K562 (cell line): ENCODE results near the gene SNAPC5. TPM values are rescaled to one million over a fixed set of nuclear protein-coding genes. Genes with fewer than 3 reads are reported as not detected.
A peak's percentile ranks its signal among the peaks of the same experiment; 100 is the strongest.

ENCODE experiments used
- TRIM28 ChIP-seq: fragments of 450-650 bp; IDR thresholded peaks from 2 replicates; pipeline ENCODE4 v1.6.1; 2017
- polyA plus RNA-seq, 8 experiments: library from polyadenylated mRNA; depleted of rRNA in 4 of 8; stranded (reverse) in 5 of 8; unstranded in 3 of 8; fragments of >200 nt; fragmentation: Nextera tagmentation in 2 of 8; fragmentation: Illumina TruSeq in 1 of 8; extraction: Ambion mirVana in 2 of 8; extraction: Trizol in 1 of 8; gene quantifications; 2 replicates each; pipeline versions ENCODE4 v1.2.1 to v1.2.3, GENCODE V29; 2011 to 2014; ENCODE audit warnings: inconsistent platforms in 1 of 8, missing spikeins in 1 of 8
- total RNA-seq, 7 experiments: library from RNA; depleted of rRNA in 6 of 7; stranded (reverse); fragments of >200 nt in 6 of 7; fragmentation: Illumina TruSeq in 2 of 7; extraction: Trizol in 2 of 7; gene quantifications; 2 replicates each; pipeline versions ENCODE4 v1.2.1 to v1.2.3, GENCODE V29; 2011 to 2021; ENCODE audit warnings: low replicate concordance in 1 of 7
- TF ChIP-seq, protein P1 (sequence below): fragments of 200-600 bp; sonication (generic); IDR thresholded peaks from one replicate; pipeline ENCODE4 v1.6.1; 2012; ENCODE audit warnings: mild to moderate bottlenecking, low read depth, low read length, inconsistent platforms
- TF ChIP-seq, protein P2 (sequence below), 2 experiments: fragments of 450-650 bp in 1 of 2; sonication (generic) in 1 of 2; formaldehyde crosslinking in 1 of 2; IDR thresholded peaks; 2 replicates each; pipeline versions ENCODE4 v1.7.1 to v1.9.0; 2016 to 2022; ENCODE audit warnings: inconsistent platforms in 1 of 2, mild to moderate bottlenecking in 1 of 2, missing genetic modification reagents in 1 of 2

SNAPC5 gene
- total and polyA plus RNA-seq, 9 of the 15 experiments (the other 6 are each of a cell fraction or from before 2014, with no cell fraction given), result 52.8 to 155 (median 96.5) TPM

DNA sequence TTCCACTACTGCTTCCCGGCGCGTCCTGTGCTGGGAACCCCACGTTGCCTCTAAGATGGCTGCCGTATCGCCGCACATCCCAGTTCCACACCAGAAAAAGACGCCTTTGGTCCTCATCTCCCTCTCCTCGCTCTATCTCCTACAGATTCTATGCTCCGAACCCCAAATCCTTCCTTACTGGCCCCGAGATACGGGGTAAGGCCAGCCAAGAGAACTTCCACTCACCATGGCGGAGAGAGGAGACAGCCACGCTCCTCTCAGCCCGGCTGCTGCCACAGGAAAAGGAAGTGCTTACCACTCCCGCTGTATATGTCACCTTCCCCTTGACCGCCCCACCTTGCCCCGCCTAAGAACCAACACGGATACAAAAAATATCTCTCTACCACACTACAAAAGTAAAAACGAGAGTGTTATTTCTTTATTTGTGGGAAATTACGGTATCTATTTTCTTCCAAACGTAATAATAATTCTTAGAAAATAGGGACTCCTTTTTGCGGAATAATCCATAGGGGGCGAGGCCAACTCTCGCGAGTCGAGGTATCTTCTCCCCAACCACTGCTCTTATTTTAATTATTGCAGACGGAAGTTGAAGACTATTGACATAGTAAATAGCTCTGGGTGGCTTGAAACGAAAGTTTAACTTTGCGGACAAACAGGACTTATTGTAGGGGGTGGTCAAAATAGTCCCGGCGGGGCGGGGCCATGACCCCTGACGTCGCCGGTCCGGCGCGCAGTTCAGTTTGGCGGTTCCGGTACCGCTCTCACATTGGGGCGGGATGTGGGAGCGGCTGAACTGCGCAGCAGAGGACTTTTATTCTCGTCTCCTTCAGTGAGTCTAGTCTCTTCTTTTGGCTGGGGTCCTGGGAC is 7.2 kb upstream of the SNAPC5 start, which contains the start of the genes RPL4 and ZWILCH (continued):
- TF ChIP-seq, protein P1, sequence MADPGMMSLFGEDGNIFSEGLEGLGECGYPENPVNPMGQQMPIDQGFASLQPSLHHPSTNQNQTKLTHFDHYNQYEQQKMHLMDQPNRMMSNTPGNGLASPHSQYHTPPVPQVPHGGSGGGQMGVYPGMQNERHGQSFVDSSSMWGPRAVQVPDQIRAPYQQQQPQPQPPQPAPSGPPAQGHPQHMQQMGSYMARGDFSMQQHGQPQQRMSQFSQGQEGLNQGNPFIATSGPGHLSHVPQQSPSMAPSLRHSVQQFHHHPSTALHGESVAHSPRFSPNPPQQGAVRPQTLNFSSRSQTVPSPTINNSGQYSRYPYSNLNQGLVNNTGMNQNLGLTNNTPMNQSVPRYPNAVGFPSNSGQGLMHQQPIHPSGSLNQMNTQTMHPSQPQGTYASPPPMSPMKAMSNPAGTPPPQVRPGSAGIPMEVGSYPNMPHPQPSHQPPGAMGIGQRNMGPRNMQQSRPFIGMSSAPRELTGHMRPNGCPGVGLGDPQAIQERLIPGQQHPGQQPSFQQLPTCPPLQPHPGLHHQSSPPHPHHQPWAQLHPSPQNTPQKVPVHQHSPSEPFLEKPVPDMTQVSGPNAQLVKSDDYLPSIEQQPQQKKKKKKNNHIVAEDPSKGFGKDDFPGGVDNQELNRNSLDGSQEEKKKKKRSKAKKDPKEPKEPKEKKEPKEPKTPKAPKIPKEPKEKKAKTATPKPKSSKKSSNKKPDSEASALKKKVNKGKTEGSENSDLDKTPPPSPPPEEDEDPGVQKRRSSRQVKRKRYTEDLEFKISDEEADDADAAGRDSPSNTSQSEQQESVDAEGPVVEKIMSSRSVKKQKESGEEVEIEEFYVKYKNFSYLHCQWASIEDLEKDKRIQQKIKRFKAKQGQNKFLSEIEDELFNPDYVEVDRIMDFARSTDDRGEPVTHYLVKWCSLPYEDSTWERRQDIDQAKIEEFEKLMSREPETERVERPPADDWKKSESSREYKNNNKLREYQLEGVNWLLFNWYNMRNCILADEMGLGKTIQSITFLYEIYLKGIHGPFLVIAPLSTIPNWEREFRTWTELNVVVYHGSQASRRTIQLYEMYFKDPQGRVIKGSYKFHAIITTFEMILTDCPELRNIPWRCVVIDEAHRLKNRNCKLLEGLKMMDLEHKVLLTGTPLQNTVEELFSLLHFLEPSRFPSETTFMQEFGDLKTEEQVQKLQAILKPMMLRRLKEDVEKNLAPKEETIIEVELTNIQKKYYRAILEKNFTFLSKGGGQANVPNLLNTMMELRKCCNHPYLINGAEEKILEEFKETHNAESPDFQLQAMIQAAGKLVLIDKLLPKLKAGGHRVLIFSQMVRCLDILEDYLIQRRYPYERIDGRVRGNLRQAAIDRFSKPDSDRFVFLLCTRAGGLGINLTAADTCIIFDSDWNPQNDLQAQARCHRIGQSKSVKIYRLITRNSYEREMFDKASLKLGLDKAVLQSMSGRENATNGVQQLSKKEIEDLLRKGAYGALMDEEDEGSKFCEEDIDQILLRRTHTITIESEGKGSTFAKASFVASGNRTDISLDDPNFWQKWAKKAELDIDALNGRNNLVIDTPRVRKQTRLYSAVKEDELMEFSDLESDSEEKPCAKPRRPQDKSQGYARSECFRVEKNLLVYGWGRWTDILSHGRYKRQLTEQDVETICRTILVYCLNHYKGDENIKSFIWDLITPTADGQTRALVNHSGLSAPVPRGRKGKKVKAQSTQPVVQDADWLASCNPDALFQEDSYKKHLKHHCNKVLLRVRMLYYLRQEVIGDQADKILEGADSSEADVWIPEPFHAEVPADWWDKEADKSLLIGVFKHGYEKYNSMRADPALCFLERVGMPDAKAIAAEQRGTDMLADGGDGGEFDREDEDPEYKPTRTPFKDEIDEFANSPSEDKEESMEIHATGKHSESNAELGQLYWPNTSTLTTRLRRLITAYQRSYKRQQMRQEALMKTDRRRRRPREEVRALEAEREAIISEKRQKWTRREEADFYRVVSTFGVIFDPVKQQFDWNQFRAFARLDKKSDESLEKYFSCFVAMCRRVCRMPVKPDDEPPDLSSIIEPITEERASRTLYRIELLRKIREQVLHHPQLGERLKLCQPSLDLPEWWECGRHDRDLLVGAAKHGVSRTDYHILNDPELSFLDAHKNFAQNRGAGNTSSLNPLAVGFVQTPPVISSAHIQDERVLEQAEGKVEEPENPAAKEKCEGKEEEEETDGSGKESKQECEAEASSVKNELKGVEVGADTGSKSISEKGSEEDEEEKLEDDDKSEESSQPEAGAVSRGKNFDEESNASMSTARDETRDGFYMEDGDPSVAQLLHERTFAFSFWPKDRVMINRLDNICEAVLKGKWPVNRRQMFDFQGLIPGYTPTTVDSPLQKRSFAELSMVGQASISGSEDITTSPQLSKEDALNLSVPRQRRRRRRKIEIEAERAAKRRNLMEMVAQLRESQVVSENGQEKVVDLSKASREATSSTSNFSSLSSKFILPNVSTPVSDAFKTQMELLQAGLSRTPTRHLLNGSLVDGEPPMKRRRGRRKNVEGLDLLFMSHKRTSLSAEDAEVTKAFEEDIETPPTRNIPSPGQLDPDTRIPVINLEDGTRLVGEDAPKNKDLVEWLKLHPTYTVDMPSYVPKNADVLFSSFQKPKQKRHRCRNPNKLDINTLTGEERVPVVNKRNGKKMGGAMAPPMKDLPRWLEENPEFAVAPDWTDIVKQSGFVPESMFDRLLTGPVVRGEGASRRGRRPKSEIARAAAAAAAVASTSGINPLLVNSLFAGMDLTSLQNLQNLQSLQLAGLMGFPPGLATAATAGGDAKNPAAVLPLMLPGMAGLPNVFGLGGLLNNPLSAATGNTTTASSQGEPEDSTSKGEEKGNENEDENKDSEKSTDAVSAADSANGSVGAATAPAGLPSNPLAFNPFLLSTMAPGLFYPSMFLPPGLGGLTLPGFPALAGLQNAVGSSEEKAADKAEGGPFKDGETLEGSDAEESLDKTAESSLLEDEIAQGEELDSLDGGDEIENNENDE, result no peak
- TF ChIP-seq TRIM28, result peak; percentile 56; the same call in 1 of the 2 replicates
- TF ChIP-seq, protein P2, sequence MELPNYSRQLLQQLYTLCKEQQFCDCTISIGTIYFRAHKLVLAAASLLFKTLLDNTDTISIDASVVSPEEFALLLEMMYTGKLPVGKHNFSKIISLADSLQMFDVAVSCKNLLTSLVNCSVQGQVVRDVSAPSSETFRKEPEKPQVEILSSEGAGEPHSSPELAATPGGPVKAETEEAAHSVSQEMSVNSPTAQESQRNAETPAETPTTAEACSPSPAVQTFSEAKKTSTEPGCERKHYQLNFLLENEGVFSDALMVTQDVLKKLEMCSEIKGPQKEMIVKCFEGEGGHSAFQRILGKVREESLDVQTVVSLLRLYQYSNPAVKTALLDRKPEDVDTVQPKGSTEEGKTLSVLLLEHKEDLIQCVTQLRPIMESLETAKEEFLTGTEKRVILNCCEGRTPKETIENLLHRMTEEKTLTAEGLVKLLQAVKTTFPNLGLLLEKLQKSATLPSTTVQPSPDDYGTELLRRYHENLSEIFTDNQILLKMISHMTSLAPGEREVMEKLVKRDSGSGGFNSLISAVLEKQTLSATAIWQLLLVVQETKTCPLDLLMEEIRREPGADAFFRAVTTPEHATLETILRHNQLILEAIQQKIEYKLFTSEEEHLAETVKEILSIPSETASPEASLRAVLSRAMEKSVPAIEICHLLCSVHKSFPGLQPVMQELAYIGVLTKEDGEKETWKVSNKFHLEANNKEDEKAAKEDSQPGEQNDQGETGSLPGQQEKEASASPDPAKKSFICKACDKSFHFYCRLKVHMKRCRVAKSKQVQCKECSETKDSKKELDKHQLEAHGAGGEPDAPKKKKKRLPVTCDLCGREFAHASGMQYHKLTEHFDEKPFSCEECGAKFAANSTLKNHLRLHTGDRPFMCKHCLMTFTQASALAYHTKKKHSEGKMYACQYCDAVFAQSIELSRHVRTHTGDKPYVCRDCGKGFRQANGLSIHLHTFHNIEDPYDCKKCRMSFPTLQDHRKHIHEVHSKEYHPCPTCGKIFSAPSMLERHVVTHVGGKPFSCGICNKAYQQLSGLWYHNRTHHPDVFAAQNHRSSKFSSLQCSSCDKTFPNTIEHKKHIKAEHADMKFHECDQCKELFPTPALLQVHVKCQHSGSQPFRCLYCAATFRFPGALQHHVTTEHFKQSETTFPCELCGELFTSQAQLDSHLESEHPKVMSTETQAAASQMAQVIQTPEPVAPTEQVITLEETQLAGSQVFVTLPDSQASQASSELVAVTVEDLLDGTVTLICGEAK (IDR thresholded peaks at IDR 0.05), result peak; percentile 99
- TF ChIP-seq, protein P2 (CRISPR knock-in tag; IDR thresholded peaks at IDR 0.05), result no peak
